Epithelial cell of esophagus (primary cell): ENCODE measurements around the gene UBTD2.
"Not testable (repeated sequence)": the region's sequence is repeated elsewhere in the genome, so short reads cannot be mapped to it uniquely, and the experiment has no call there.

ENCODE experiments used
- DNase-seq: peaks from one replicate; pipeline ENCODE4 v3.0.0; 2010; ENCODE audit warnings: low read depth
- H3K4me3 ChIP-seq: 2 replicates; pipeline ENCODE4 v1.5.1; 2011; ENCODE audit warnings: mild to moderate bottlenecking, low read length, control low read depth
- CTCF ChIP-seq: IDR thresholded peaks from 2 replicates; pipeline ENCODE4 v1.5.1; 2011; ENCODE audit warnings: low read depth, mild to moderate bottlenecking, low read length, control low read depth, inconsistent platforms; ENCODE audit not compliant: insufficient read depth; ENCODE audit errors: missing control alignments

Gene UBTD2

GRCh38 chr5:172199446-172199845, 84.1 kb downstream of the UBTD2 start:
- no peak overlapping the region for H3K4me3 ChIP-seq
- no peak for TF ChIP-seq CTCF
- no peak for DNase-seq

- DNase-seq, H3K4me3 ChIP-seq: not testable (repeated sequence)
Measured at GRCh38 chr5:172197775-172198174, 85.8 kb downstream of the UBTD2 start.

GRCh38 chr5:172194985-172195774, 88.4 kb downstream of the UBTD2 start:
- H3K4me3 ChIP-seq, result no peak overlapping the region
- DNase-seq, result no peak
- no peak for TF ChIP-seq CTCF

- no peak for DNase-seq
- no peak within 1 kb of the TSS for H3K4me3 ChIP-seq
- no peak for TF ChIP-seq CTCF
Measured at GRCh38 chr5:172193872-172194271, 89.7 kb downstream of the UBTD2 start, which contains the start of gene EFCAB9. EFCAB9 (plus strand) TSS chr5:172194172; CDS start chr5:172194173, 1 bp downstream.

- TF ChIP-seq CTCF, result no peak
- H3K4me3 ChIP-seq, result no peak overlapping the region
- DNase-seq, result no peak
Measured at GRCh38 chr5:172189693-172190296, 93.8 kb downstream of the UBTD2 start.

- no peak for TF ChIP-seq CTCF
- H3K4me3 ChIP-seq, result no peak overlapping the region
- DNase-seq, result no peak
Measured at GRCh38 chr5:172188893-172189692, 94.5 kb downstream of the UBTD2 start.
